ENCODE results near the gene CDK6. TPM values are rescaled to one million over a fixed set of nuclear protein-coding genes. Genes with fewer than 3 reads are reported as not detected.

The CDK6 gene
- total and polyA plus RNA-seq, 2 donors, result 6.5 to 42.0 TPM

DNA sequence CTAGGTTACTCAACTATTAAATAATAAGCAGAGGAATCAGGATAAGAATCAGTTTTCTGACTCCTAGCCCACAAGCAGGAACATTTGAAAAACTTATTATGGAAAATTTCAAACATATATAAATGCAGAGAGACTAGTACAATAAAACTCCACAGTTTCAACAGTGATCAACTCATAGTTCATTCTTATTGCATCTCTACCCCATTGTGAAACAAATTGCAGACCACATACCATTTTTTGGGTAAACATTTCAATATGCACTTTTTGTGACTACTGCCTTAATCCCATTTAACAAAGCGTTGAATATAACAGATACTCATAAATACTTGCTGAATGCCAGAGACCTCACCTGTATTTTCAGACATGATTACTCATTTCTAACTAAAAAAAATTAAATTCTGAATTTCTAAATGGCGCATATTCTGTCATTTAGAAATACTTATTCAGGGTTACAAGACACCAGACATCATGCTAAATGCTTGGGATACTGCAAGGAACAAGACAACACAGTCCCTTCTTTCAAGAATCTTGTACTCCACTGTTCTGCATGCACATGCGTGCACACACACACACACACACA lies 11.4 kb downstream of the CDK6 start:
- peaks cover 6 to 15% of the 10 kb centered on the region in 2 donors for H3K4me1 ChIP-seq (ENCODE audit: control insufficient read depth in 2 of 2, insufficient read depth in 2 of 2, low read length in 2 of 2)
- 45% methylated on average over 3 of the region's 3 CpGs for WGBS
- H3K36me3 ChIP-seq (ENCODE audit: control insufficient read depth in 2 of 2, insufficient read depth in 2 of 2, low read length in 1 of 2), result peaks cover 0 to 9% of the 10 kb centered on the region in 2 donors
- H3K27ac ChIP-seq (ENCODE audit: low read depth in 1 of 2, low read length in 1 of 2), result no peak overlapping the region
- no peak overlapping the region for H3K4me3 ChIP-seq (ENCODE audit: low read length in 2 of 2)
- no peaks in the 10 kb centered on the region for H3K9me3 ChIP-seq (ENCODE audit: control insufficient read depth in 2 of 2, insufficient read depth in 1 of 2, low read length in 1 of 2)
- no peaks in the 10 kb centered on the region for H3K27me3 ChIP-seq (ENCODE audit: control insufficient read depth in 2 of 2, insufficient read depth in 1 of 2, low read length in 1 of 2)
- DNase-seq (ENCODE audit: low read depth in 6 of 9, low spot score in 9 of 9), result no peak

DNA sequence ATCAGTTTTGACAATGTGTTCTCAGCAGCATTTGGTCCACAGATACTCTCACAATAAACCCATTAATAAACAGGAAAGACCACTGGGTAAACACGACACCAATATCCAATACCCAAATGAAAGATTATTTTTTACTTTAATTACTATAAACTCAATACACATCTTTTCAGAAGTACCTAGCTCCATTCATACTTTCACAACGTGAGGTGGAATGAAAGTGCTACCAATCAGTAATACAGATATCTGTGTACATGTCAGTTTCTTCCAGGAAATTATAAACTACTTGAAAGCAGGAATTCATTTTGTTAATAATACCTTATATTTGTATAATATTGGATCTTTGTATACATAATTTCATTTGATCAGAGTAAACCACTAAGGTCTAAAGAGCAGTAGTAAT lies 11.9 kb downstream of the CDK6 start:
- WGBS, result 11% methylated on average over 2 of the region's 2 CpGs
- Histone ChIP-seq H3K4me1 (ENCODE audit: control insufficient read depth in 2 of 2, insufficient read depth in 2 of 2, low read length in 2 of 2) (peaks cover 5 to 15% of the 10 kb centered on the region in 2 donors), H3K27ac (ENCODE audit: low read depth in 1 of 2, low read length in 1 of 2) (no peak overlapping the region), H3K9me3 (ENCODE audit: control insufficient read depth in 2 of 2, insufficient read depth in 1 of 2, low read length in 1 of 2) (no peaks in the 10 kb centered on the region), H3K36me3 (ENCODE audit: control insufficient read depth in 2 of 2, insufficient read depth in 2 of 2, low read length in 1 of 2) (peaks cover 0 to 8% of the 10 kb centered on the region in 2 donors), H3K4me3 (ENCODE audit: low read length in 2 of 2) (no peak overlapping the region), H3K27me3 (ENCODE audit: control insufficient read depth in 2 of 2, insufficient read depth in 1 of 2, low read length in 1 of 2) (no peaks in the 10 kb centered on the region)
- DNase-seq (ENCODE audit: low read depth in 6 of 9, low spot score in 9 of 9), result no peak

DNA sequence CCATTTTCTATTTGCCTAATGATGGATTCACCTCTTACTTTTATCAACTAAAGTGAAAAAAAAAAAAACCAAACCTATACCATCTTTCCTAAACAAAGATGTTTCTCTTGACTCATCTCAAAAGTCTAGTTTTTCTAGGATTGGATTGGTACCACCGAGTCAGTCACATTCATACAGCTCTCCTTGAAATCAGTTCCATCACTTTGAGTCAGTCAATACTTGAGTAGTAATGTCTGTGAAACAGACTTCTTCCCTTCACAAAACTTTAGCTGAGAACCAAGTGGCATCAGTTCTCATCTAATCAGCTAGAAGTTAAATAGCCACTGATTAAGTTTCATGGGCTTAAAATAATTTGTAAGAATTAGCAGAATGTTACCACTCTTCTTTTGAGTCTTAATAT lies 13.3 kb downstream of the CDK6 start:
- 69% methylated on average over 1 of the region's 1 CpG for WGBS

DNA sequence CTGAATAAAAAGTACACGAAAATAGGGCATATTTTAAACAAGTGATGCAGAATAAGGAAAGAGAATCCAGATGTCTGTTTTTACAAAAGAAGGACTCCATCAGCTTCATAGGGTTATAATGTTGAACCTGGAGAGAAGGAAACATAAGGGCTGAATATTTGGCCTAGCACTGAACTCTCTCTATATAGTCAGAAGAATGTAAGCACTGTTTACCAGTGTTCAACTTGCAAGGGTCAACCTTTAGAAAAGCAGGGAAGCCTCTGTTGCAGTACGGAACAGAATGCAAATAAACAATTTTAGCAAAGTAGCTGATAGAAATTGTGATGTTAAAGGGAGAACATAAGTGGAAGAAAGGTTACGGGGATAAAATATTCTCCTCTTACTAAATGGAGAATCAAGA lies 16.2 kb downstream of the CDK6 start:
- no peak for DNase-seq (ENCODE audit: low read depth in 6 of 9, low spot score in 9 of 9)
- H3K4me3 ChIP-seq (ENCODE audit: low read length in 2 of 2), result no peak overlapping the region
- H3K9me3 ChIP-seq (ENCODE audit: control insufficient read depth in 2 of 2, insufficient read depth in 1 of 2, low read length in 1 of 2), result peaks cover 0 to 7% of the 10 kb centered on the region in 2 donors
- H3K27ac ChIP-seq (ENCODE audit: low read depth in 1 of 2, low read length in 1 of 2), result no peak overlapping the region
- H3K36me3 ChIP-seq (ENCODE audit: control insufficient read depth in 2 of 2, insufficient read depth in 2 of 2, low read length in 1 of 2), result peaks cover 0 to 15% of the 10 kb centered on the region in 2 donors
- WGBS, result 65% methylated on average over 3 of the region's 3 CpGs
- no peaks in the 10 kb centered on the region for H3K27me3 ChIP-seq (ENCODE audit: control insufficient read depth in 2 of 2, insufficient read depth in 1 of 2, low read length in 1 of 2)
- H3K4me1 ChIP-seq (ENCODE audit: control insufficient read depth in 2 of 2, insufficient read depth in 2 of 2, low read length in 2 of 2), result peaks cover 6 to 9% of the 10 kb centered on the region in 2 donors

More for the DNA sequence above, 13.3 kb downstream of the CDK6 start:
- H3K36me3 ChIP-seq (ENCODE audit: control insufficient read depth in 2 of 2, insufficient read depth in 2 of 2, low read length in 1 of 2), result peaks cover 0 to 8% of the 10 kb centered on the region in 2 donors
- no peaks in the 10 kb centered on the region for H3K9me3 ChIP-seq (ENCODE audit: control insufficient read depth in 2 of 2, insufficient read depth in 1 of 2, low read length in 1 of 2)
- DNase-seq (ENCODE audit: low read depth in 6 of 9, low spot score in 9 of 9), result no peak
- no peaks in the 10 kb centered on the region for H3K27me3 ChIP-seq (ENCODE audit: control insufficient read depth in 2 of 2, insufficient read depth in 1 of 2, low read length in 1 of 2)
- H3K4me1 ChIP-seq (ENCODE audit: control insufficient read depth in 2 of 2, insufficient read depth in 2 of 2, low read length in 2 of 2), result peaks cover 5 to 15% of the 10 kb centered on the region in 2 donors
- H3K4me3 ChIP-seq (ENCODE audit: low read length in 2 of 2), result no peak overlapping the region
- H3K27ac ChIP-seq (ENCODE audit: low read depth in 1 of 2, low read length in 1 of 2), result no peak overlapping the region

DNA sequence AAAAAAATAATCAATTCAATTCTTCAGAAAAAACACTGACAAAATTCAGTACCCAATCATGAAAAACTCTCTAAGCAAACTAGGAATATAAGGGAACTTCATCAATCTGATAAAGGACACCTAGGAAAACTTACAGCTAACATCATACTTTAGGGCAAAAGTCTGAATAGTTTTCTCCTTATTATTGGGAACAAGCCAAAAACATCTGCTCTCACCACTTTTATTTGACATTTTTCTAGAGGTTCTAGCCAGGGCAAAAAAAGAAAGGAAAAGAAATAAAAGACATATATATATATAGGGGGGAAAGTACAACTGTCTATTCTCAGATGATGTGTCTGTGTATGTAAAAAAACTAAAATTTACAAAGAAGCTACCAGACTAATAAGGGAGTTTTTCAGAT lies 19.0 kb downstream of the CDK6 start:
- no peak for DNase-seq (ENCODE audit: low read depth in 6 of 9, low spot score in 9 of 9)
- peaks cover 0 to 7% of the 10 kb centered on the region in 2 donors for H3K9me3 ChIP-seq (ENCODE audit: control insufficient read depth in 2 of 2, insufficient read depth in 1 of 2, low read length in 1 of 2)
- H3K4me3 ChIP-seq (ENCODE audit: low read length in 2 of 2), result no peak overlapping the region
- H3K27ac ChIP-seq (ENCODE audit: low read depth in 1 of 2, low read length in 1 of 2), result no peak overlapping the region
- no peaks in the 10 kb centered on the region for H3K27me3 ChIP-seq (ENCODE audit: control insufficient read depth in 2 of 2, insufficient read depth in 1 of 2, low read length in 1 of 2)
- H3K36me3 ChIP-seq (ENCODE audit: control insufficient read depth in 2 of 2, insufficient read depth in 2 of 2, low read length in 1 of 2), result peaks cover 0 to 19% of the 10 kb centered on the region in 2 donors
- peaks cover 17 to 18% of the 10 kb centered on the region in 2 donors for H3K4me1 ChIP-seq (ENCODE audit: control insufficient read depth in 2 of 2, insufficient read depth in 2 of 2, low read length in 2 of 2)

DNA sequence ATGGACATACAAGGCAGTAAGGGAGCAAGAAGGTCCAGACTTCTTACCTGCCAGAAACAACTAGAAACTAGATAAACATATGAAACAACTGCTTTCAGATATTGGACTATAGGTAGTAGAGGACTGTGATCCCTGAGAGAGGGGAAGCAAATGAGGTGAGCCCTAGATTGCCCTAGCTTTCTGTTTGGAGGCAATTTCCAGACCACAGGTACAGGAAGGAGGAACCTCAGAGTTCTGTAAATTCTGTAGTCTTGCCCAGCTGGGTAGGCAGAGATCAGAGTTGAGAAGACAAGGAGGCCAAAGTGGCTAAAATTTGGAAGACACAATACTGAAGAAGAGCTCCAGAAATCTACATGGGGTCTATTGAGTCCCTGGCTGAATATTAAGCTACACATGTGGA lies 21.0 kb downstream of the CDK6 start:
- Histone ChIP-seq H3K4me3 (ENCODE audit: low read length in 2 of 2) (no peak overlapping the region), H3K27ac (ENCODE audit: low read depth in 1 of 2, low read length in 1 of 2) (peak overlapping the region in 1 of 2 donors; percentile 27), H3K36me3 (ENCODE audit: control insufficient read depth in 2 of 2, insufficient read depth in 2 of 2, low read length in 1 of 2) (peaks cover 0 to 16% of the 10 kb centered on the region in 2 donors), H3K4me1 (ENCODE audit: control insufficient read depth in 2 of 2, insufficient read depth in 2 of 2, low read length in 2 of 2) (peaks cover 25% of the 10 kb centered on the region in 2 donors), H3K27me3 (ENCODE audit: control insufficient read depth in 2 of 2, insufficient read depth in 1 of 2, low read length in 1 of 2) (no peaks in the 10 kb centered on the region), H3K9me3 (ENCODE audit: control insufficient read depth in 2 of 2, insufficient read depth in 1 of 2, low read length in 1 of 2) (peaks cover 0 to 7% of the 10 kb centered on the region in 2 donors)
- no peak for DNase-seq (ENCODE audit: low read depth in 6 of 9, low spot score in 9 of 9)

DNA sequence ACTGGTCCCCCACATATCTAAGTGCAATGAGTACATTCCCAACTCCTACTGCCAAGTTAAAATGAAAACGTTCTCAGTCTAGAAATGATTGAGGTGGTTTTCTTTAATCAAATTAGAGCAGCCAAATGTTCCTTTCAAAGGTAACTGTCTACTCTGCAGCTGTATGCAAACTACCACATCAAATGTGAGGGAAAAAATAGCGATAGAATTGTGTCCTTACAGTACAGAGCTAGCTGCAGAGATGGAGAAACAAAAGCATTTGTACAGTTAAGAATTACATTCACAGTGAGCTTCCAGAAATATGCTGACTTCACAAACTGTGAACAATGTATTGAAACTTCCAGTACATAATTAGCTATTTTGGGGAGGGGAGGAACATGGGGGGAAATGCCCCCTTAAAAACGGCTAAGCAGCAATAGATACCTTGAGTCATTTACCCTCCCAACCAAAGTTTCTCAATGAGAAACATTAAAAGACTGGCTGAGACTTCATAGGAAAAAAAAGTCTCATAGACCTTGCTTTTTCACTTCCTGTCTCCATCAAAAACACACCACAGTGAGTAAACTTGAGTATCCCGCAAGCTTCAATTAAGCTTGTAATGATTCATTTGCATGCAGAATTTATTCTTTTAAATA lies 22.9 kb downstream of the CDK6 start:
- WGBS, result 3% methylated on average over 4 of the region's 4 CpGs
- H3K4me3 ChIP-seq (ENCODE audit: low read length in 2 of 2), result peak overlapping the region; percentile 11 to 37
- DNase-seq (ENCODE audit: low read depth in 6 of 9, low spot score in 9 of 9), result peak; percentile 60 to 94 (median 83)
- H3K27me3 ChIP-seq (ENCODE audit: control insufficient read depth in 2 of 2, insufficient read depth in 1 of 2, low read length in 1 of 2), result no peaks in the 10 kb centered on the region
- peaks cover 0 to 16% of the 10 kb centered on the region in 2 donors for H3K36me3 ChIP-seq (ENCODE audit: control insufficient read depth in 2 of 2, insufficient read depth in 2 of 2, low read length in 1 of 2)
- peaks cover 36 to 38% of the 10 kb centered on the region in 2 donors for H3K4me1 ChIP-seq (ENCODE audit: control insufficient read depth in 2 of 2, insufficient read depth in 2 of 2, low read length in 2 of 2)
- peaks cover 0 to 7% of the 10 kb centered on the region in 2 donors for H3K9me3 ChIP-seq (ENCODE audit: control insufficient read depth in 2 of 2, insufficient read depth in 1 of 2, low read length in 1 of 2)
- peak overlapping the region; percentile 83 to 84 for H3K27ac ChIP-seq (ENCODE audit: low read depth in 1 of 2, low read length in 1 of 2)

DNA sequence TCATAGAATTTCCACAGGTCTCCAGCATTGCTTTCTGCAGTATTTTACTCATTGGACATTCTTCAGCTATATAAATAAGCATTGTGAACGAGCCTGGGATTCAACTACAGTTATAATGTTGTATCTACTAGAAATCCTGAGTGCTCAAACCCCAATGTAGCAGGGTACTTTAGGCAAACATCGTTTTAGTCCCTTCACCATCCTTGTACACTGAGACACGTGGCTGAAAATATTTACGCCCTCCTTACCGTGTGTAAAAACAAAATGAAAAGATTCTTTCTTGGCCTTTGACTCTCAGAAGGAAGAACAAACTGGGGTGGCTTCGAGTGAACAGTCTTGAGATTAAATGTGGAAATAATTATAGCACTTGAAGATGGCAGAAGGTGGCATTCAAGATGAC lies 25.2 kb downstream of the CDK6 start:
- no peaks in the 10 kb centered on the region for H3K27me3 ChIP-seq (ENCODE audit: control insufficient read depth in 2 of 2, insufficient read depth in 1 of 2, low read length in 1 of 2)
- H3K27ac ChIP-seq (ENCODE audit: low read depth in 1 of 2, low read length in 1 of 2), result no peak overlapping the region
- H3K9me3 ChIP-seq (ENCODE audit: control insufficient read depth in 2 of 2, insufficient read depth in 1 of 2, low read length in 1 of 2), result peaks cover 0 to 7% of the 10 kb centered on the region in 2 donors
- peaks cover 0 to 21% of the 10 kb centered on the region in 2 donors for H3K36me3 ChIP-seq (ENCODE audit: control insufficient read depth in 2 of 2, insufficient read depth in 2 of 2, low read length in 1 of 2)
- no peak overlapping the region for H3K4me3 ChIP-seq (ENCODE audit: low read length in 2 of 2)
- 75% methylated on average over 6 of the region's 6 CpGs for WGBS
- peaks cover 36 to 40% of the 10 kb centered on the region in 2 donors for H3K4me1 ChIP-seq (ENCODE audit: control insufficient read depth in 2 of 2, insufficient read depth in 2 of 2, low read length in 2 of 2)
- no peak for DNase-seq (ENCODE audit: low read depth in 6 of 9, low spot score in 9 of 9)

DNA sequence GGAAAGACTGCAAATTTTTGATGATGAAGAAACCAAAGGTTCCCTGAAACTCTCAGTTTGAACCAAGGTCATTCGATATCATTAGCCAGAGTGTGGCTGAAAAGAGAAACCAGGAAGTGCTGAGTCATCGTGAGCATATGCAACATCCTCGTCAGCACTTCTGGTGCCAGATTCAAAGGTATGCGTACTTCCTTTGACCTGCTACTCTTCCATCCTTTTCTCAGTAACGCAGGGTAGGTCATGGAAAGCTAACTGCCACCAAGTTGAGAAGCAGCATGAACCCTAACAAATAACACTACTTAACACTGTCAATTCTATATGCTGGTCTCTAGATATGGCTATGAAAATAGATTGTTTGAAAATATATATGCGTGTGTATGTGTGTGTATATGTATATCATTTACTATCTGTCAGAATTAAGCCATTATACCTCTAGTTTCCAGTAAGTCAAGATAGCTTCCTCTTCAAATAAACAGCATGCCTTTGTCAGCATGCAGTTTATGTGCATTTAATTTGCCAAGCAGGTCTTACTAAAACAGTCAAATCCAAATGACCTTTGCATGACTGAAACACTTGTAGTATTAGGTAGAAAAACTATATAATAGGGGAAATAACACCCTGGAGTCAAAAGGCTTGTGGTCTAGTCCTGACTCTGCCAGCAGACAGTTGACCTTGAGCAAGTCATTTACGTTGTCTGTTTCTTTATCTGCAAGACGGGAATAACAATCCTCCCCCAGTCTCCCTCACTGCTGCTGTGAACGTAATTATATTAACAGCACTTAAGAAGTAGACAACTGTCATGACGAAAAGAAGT lies 26.4 kb downstream of the CDK6 start:
- WGBS, result 42% methylated on average over 10 of the region's 10 CpGs
- H3K9me3 ChIP-seq (ENCODE audit: control insufficient read depth in 2 of 2, insufficient read depth in 1 of 2, low read length in 1 of 2), result no peaks in the 10 kb centered on the region
- no peak overlapping the region for H3K4me3 ChIP-seq (ENCODE audit: low read length in 2 of 2)
- DNase-seq (ENCODE audit: low read depth in 6 of 9, low spot score in 9 of 9), result peak in 7 of 9 donors; percentile 73 to 90 (median 79)
- peaks cover 1 to 10% of the 10 kb centered on the region in 2 donors for H3K36me3 ChIP-seq (ENCODE audit: control insufficient read depth in 2 of 2, insufficient read depth in 2 of 2, low read length in 1 of 2)
- peaks cover 29 to 32% of the 10 kb centered on the region in 2 donors for H3K4me1 ChIP-seq (ENCODE audit: control insufficient read depth in 2 of 2, insufficient read depth in 2 of 2, low read length in 2 of 2)
- peak overlapping the region in 1 of 2 donors; percentile 69 for H3K27ac ChIP-seq (ENCODE audit: low read depth in 1 of 2, low read length in 1 of 2)
- H3K27me3 ChIP-seq (ENCODE audit: control insufficient read depth in 2 of 2, insufficient read depth in 1 of 2, low read length in 1 of 2), result no peaks in the 10 kb centered on the region
